ENCODE data around the gene LIPC. TPM values are rescaled to one million over a fixed set of nuclear protein-coding genes. Genes with fewer than 3 reads are reported as not detected.
A peak's percentile ranks its signal among the peaks of the same experiment; 100 is the strongest.

The LIPC gene
- total RNA-seq, 3 donors from 2014 or later (not counting 1 experiment from before 2014, with no cell fraction given), result 5.3 to 7.1 (median 5.3) TPM

DNA sequence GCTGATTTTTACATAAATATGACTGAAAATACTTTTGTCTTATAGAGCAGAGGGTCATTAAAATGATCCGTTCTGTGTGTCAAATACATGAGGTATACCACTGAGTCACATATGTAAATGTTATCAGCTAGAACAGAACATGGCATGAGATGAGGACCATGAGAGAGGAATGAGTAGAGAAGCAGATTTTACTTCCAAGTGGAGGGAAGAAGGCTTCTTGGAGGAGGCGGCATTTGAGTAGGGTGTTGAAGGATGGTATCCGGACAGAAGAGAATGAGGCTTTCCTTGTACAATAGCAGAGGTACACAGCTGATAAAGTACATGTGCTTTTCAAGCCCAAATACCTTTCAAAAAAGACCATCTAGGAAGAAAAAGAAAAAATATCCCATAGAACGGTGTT is 4.8 kb downstream of the LIPC start:
- intact Hi-C loops (cut with micrococcal nuclease), result no loop called here
- H3K36me3 Mint-ChIP-seq, result no peaks in the 10 kb centered on the region
- H3K4me1 Mint-ChIP-seq, result peaks cover 14 to 16% of the 10 kb centered on the region in 2 donors
- no peaks in the 10 kb centered on the region for H3K9me3 ChIP-seq (ENCODE audit: control insufficient read depth, insufficient read depth, low read length)
- H3K27me3 ChIP-seq (ENCODE audit: control insufficient read depth, insufficient read depth, low read length), result no peaks in the 10 kb centered on the region
- no peak overlapping the region for H3K27ac Mint-ChIP-seq
- no peaks in the 10 kb centered on the region for H3K36me3 ChIP-seq (ENCODE audit: control insufficient read depth, insufficient read depth, low read length)
- TF ChIP-seq, protein P1, sequence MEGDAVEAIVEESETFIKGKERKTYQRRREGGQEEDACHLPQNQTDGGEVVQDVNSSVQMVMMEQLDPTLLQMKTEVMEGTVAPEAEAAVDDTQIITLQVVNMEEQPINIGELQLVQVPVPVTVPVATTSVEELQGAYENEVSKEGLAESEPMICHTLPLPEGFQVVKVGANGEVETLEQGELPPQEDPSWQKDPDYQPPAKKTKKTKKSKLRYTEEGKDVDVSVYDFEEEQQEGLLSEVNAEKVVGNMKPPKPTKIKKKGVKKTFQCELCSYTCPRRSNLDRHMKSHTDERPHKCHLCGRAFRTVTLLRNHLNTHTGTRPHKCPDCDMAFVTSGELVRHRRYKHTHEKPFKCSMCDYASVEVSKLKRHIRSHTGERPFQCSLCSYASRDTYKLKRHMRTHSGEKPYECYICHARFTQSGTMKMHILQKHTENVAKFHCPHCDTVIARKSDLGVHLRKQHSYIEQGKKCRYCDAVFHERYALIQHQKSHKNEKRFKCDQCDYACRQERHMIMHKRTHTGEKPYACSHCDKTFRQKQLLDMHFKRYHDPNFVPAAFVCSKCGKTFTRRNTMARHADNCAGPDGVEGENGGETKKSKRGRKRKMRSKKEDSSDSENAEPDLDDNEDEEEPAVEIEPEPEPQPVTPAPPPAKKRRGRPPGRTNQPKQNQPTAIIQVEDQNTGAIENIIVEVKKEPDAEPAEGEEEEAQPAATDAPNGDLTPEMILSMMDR (IDR thresholded peaks at IDR 0.05), result no peak
- WGBS (ENCODE audit: insufficient coverage), result 90% methylated on average over 4 of the region's 4 CpGs
- no peaks in the 10 kb centered on the region for H3K27me3 Mint-ChIP-seq (ENCODE audit: low read depth in 2 of 2)
- H3K4me3 ChIP-seq (ENCODE audit: low read length), result no peak overlapping the region
- ATAC-seq, result no peak
- H3K4me3 Mint-ChIP-seq, result no peak overlapping the region
- peaks cover 5% of the 10 kb centered on the region for H3K4me1 ChIP-seq (ENCODE audit: control insufficient read depth, insufficient read depth, low read length)
- H3K9me3 Mint-ChIP-seq, result no peaks in the 10 kb centered on the region
- DNase-seq, result no peak
- H3K27ac ChIP-seq (ENCODE audit: low read length), result no peak overlapping the region

DNA sequence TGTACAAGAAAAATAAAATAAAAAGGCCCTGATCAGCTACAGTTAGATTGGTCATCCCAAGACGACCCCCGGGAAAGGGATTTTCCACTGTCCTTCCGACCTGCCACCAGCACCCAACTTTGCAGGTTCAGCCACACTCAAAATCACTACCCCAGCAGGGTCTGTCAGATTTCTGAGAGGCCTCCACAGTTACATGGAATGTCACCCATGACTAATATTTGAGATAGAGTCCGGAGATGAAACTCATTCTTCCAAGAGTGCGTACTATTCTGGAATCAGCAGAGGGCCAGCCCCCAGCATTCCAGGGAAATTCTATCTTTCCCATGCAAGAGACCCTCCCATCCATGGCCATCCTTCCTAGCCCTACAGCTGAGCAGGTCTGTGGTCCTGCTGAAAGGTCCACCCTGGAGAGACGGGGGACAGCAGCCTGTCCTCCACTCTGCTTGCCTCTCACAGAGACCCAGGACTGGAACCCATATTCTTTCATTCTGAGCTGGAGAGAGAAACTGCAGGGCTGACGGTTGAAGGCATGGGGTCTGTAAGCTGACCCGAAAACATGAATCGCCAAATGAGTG is 5.8 kb downstream of the LIPC start:
- WGBS (ENCODE audit: insufficient coverage), result 96% methylated on average over 9 of the region's 9 CpGs
- intact Hi-C loops (cut with micrococcal nuclease), result no loop called here

DNA sequence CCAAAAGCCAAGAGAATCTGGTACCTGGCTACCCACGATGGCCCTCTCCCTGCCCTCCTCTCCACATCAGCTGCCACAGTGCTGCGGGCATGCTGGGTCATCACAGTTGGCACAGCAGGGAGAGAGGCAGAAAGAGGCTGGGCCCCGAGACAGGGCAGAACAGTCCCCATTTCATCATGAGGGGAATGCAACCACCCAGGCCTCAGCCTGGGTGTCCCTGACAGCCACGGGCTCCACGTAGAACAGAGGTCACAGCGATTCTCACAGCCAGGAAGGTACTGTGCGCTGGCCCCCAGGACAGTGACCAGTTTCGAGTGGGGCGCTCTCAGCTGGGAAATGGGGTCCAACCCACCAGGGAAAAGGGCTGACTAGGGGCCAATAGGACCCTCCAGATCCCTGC is 6.3 kb downstream of the LIPC start:
- Mint-ChIP-seq H3K27ac (no peak overlapping the region), H3K4me1 (peaks cover 25 to 26% of the 10 kb centered on the region in 2 donors), H3K27me3 (ENCODE audit: low read depth in 2 of 2) (no peaks in the 10 kb centered on the region), H3K4me3 (no peak overlapping the region), H3K9me3 (no peaks in the 10 kb centered on the region), H3K36me3 (no peaks in the 10 kb centered on the region)
- Histone ChIP-seq H3K36me3 (ENCODE audit: control insufficient read depth, insufficient read depth, low read length) (no peaks in the 10 kb centered on the region), H3K4me3 (ENCODE audit: low read length) (no peak overlapping the region), H3K27ac (ENCODE audit: low read length) (no peak overlapping the region), H3K27me3 (ENCODE audit: control insufficient read depth, insufficient read depth, low read length) (no peaks in the 10 kb centered on the region), H3K9me3 (ENCODE audit: control insufficient read depth, insufficient read depth, low read length) (no peaks in the 10 kb centered on the region), H3K4me1 (ENCODE audit: control insufficient read depth, insufficient read depth, low read length) (peaks cover 5% of the 10 kb centered on the region)
- no peak for DNase-seq
- intact Hi-C loops (cut with micrococcal nuclease), result no loop called here
- no peak for ATAC-seq
- TF ChIP-seq, protein P1 (IDR thresholded peaks at IDR 0.05), result no peak
- 92% methylated on average over 9 of the region's 9 CpGs for WGBS (ENCODE audit: insufficient coverage)

More for the DNA sequence above, 5.8 kb downstream of the LIPC start:
- no peak overlapping the region for H3K27ac Mint-ChIP-seq
- H3K36me3 Mint-ChIP-seq, result no peaks in the 10 kb centered on the region
- H3K4me3 Mint-ChIP-seq, result no peak overlapping the region
- no peaks in the 10 kb centered on the region for H3K27me3 Mint-ChIP-seq (ENCODE audit: low read depth in 2 of 2)
- Histone ChIP-seq H3K4me1 (ENCODE audit: control insufficient read depth, insufficient read depth, low read length) (peaks cover 5% of the 10 kb centered on the region), H3K4me3 (ENCODE audit: low read length) (no peak overlapping the region), H3K27me3 (ENCODE audit: control insufficient read depth, insufficient read depth, low read length) (no peaks in the 10 kb centered on the region), H3K36me3 (ENCODE audit: control insufficient read depth, insufficient read depth, low read length) (no peaks in the 10 kb centered on the region), H3K27ac (ENCODE audit: low read length) (no peak overlapping the region), H3K9me3 (ENCODE audit: control insufficient read depth, insufficient read depth, low read length) (no peaks in the 10 kb centered on the region)
- no peaks in the 10 kb centered on the region for H3K9me3 Mint-ChIP-seq
- DNase-seq (no peak), ATAC-seq (no peak)
- H3K4me1 Mint-ChIP-seq, result peaks cover 22 to 25% of the 10 kb centered on the region in 2 donors
- TF ChIP-seq, protein P1 (IDR thresholded peaks at IDR 0.05), result no peak

DNA sequence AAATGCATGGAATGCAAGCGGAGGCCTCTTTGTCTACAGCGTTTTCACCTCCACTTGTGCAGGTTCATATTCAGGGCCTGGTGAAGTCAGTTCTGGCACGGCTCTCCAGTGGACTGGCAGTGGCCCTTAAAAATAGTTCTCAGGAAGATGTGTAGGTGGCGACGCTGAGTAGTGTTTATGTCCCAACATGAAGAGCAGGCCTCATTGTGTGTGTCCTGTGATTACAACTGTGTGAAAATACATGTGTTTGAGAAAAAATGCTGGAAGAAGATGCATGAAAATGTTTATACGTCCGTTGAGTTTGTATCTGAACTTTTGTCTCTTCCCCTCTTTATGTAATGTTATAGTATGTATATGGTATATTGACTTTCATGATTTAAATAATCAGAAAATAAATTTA is 7.2 kb downstream of the LIPC start:
- Mint-ChIP-seq H3K4me3 (no peak overlapping the region), H3K27me3 (ENCODE audit: low read depth in 2 of 2) (no peaks in the 10 kb centered on the region), H3K4me1 (peaks cover 32 to 35% of the 10 kb centered on the region in 2 donors), H3K27ac (peak overlapping the region in 1 of 2 donors; percentile 23), H3K9me3 (no peaks in the 10 kb centered on the region), H3K36me3 (no peaks in the 10 kb centered on the region)
- Histone ChIP-seq H3K27me3 (ENCODE audit: control insufficient read depth, insufficient read depth, low read length) (no peaks in the 10 kb centered on the region), H3K27ac (ENCODE audit: low read length) (no peak overlapping the region), H3K4me1 (ENCODE audit: control insufficient read depth, insufficient read depth, low read length) (peaks cover 5% of the 10 kb centered on the region), H3K4me3 (ENCODE audit: low read length) (no peak overlapping the region), H3K36me3 (ENCODE audit: control insufficient read depth, insufficient read depth, low read length) (no peaks in the 10 kb centered on the region), H3K9me3 (ENCODE audit: control insufficient read depth, insufficient read depth, low read length) (no peaks in the 10 kb centered on the region)
- DNase-seq, result peak in 1 of 2 donors; percentile 66
- intact Hi-C loops (cut with micrococcal nuclease), result no loop called here
- ATAC-seq, result peak; percentile 69 to 88 (median 85)
- TF ChIP-seq, protein P1 (IDR thresholded peaks at IDR 0.05), result peak; percentile 57
- 70% methylated on average over 5 of the region's 7 CpGs for WGBS (ENCODE audit: insufficient coverage)
